OCI-LY3 (cell line): Measurements from ENCODE around the gene HSPG2.

Source experiments
- H2AFZ ChIP-seq: fragments of 200-600, 300-600 bp; shearing (Covaris generic); 2 replicates; pipeline ENCODE4 v1.6.0; 2014; ENCODE audit warnings: antibody characterized with exemption, low read depth, low read length
- H3K27ac ChIP-seq: fragments of 200-600, 300-600 bp; sonication (generic); 2 replicates; pipeline ENCODE4 v1.5.1; 2014; ENCODE audit warnings: mild to moderate bottlenecking, low read length, moderate library complexity, mixed read lengths
- H3K27me3 ChIP-seq: fragments of 200-600, 300-600 bp; sonication (generic); 2 replicates; pipeline ENCODE4 v1.6.1; 2014; ENCODE audit warnings: low read depth, low read length, mixed read lengths
- H3K36me3 ChIP-seq: fragments of 200-600, 300-600 bp; sonication (generic); replicated peaks from 2 replicates; pipeline ENCODE3; 2014; ENCODE audit warnings: low read depth, low read length, mixed read lengths
- H3K4me1 ChIP-seq: fragments of 300-600, 200-600 bp; sonication (generic); 2 replicates; pipeline ENCODE4 v1.6.1; 2014; ENCODE audit warnings: low read length, mixed read lengths
- H3K4me2 ChIP-seq: fragments of 200-600, 300-600 bp; sonication (generic); 2 replicates; pipeline ENCODE4 v1.6.1; 2014; ENCODE audit warnings: low read length, mixed read lengths
- H3K4me3 ChIP-seq: fragments of 300-600, 200-600 bp; sonication (generic); 2 replicates; pipeline ENCODE4 v1.5.1; 2014; ENCODE audit warnings: antibody characterized with exemption, mild to moderate bottlenecking, low read length, moderate library complexity
- H3K79me2 ChIP-seq: fragments of 300-600, 200-600 bp; shearing (Covaris generic); 2 replicates; pipeline ENCODE4 v1.6.1; 2014; ENCODE audit warnings: mild to moderate bottlenecking, low read length, mixed read lengths
- H3K9ac ChIP-seq: fragments of 300-600, 200-600 bp; shearing (Covaris generic); 2 replicates; pipeline ENCODE4 v1.6.0; 2014; ENCODE audit warnings: mild to moderate bottlenecking, low read length, moderate library complexity
- H3K9me3 ChIP-seq: fragments of 200-600, 300-600 bp; shearing (Covaris generic); 2 replicates; pipeline ENCODE4 v1.6.1; 2014; ENCODE audit warnings: low read length, mixed read lengths; ENCODE audit not compliant: insufficient read depth
- H4K20me1 ChIP-seq: fragments of 200-600, 300-600 bp; sonication (generic); 2 replicates; pipeline ENCODE4 v1.6.1; 2016; ENCODE audit warnings: low read length, mixed read lengths; ENCODE audit not compliant: insufficient read depth
- CTCF ChIP-seq: fragments of 200-600, 300-600 bp; sonication (generic); IDR thresholded peaks from 2 replicates; pipeline ENCODE4 v1.5.1; 2014; ENCODE audit warnings: antibody characterized with exemption, low read length, low read depth
- EZH2phosphoT487 ChIP-seq: fragments of 200-600 bp; shearing (Covaris generic); IDR thresholded peaks from 2 replicates; pipeline ENCODE4 v1.6.1; 2018; ENCODE audit warnings: antibody characterized with exemption, mixed run types, low read depth

Gene HSPG2

GRCh38 chr1:21935393-21935804 lies 1.7 kb downstream of the HSPG2 start:
- Histone ChIP-seq H3K79me2 (no peaks in the 10 kb centered on the region), H3K27ac (no peak overlapping the region), H3K9ac (no peak overlapping the region), H3K4me3 (no peak overlapping the region), H4K20me1 (no peaks in the 10 kb centered on the region), H3K4me1 (no peaks in the 10 kb centered on the region), H3K4me2 (no peak overlapping the region), H2AFZ (no peak overlapping the region), H3K9me3 (no peaks in the 10 kb centered on the region), H3K36me3 (no peaks in the 10 kb centered on the region), H3K27me3 (no peaks in the 10 kb centered on the region)
- TF ChIP-seq EZH2phosphoT487 (no peak), CTCF (no peak)

GRCh38 chr1:21933397-21934248 lies 3.5 kb downstream of the HSPG2 start:
- no peak for TF ChIP-seq EZH2phosphoT487
- TF ChIP-seq CTCF = no peak
- no peaks in the 10 kb centered on the region for H3K4me1 ChIP-seq
- H2AFZ ChIP-seq = no peak overlapping the region
- no peaks in the 10 kb centered on the region for H3K27me3 ChIP-seq
- H3K9me3 ChIP-seq = no peaks in the 10 kb centered on the region
- no peaks in the 10 kb centered on the region for H3K36me3 ChIP-seq
- H3K27ac ChIP-seq = no peak overlapping the region
- H3K4me3 ChIP-seq = no peak overlapping the region
- H3K9ac ChIP-seq = no peak overlapping the region
- H3K79me2 ChIP-seq = no peaks in the 10 kb centered on the region
- no peak overlapping the region for H3K4me2 ChIP-seq
- H4K20me1 ChIP-seq = no peaks in the 10 kb centered on the region

- Histone ChIP-seq H3K4me1 (no peaks in the 10 kb centered on the region), H3K9ac (no peak overlapping the region), H2AFZ (no peak overlapping the region), H3K4me3 (no peak overlapping the region), H3K36me3 (no peaks in the 10 kb centered on the region), H3K27me3 (no peaks in the 10 kb centered on the region), H3K79me2 (no peaks in the 10 kb centered on the region), H3K27ac (no peak overlapping the region), H3K9me3 (no peaks in the 10 kb centered on the region), H4K20me1 (no peaks in the 10 kb centered on the region), H3K4me2 (no peak overlapping the region)
- TF ChIP-seq CTCF = no peak
- TF ChIP-seq EZH2phosphoT487 = no peak
These were observed 5.0 kb downstream of the HSPG2 start for GRCh38 chr1:21932127-21932526.

- Histone ChIP-seq H3K27me3 (no peaks in the 10 kb centered on the region), H3K4me3 (no peak overlapping the region), H3K27ac (no peak overlapping the region), H4K20me1 (no peaks in the 10 kb centered on the region), H2AFZ (no peak overlapping the region), H3K36me3 (no peaks in the 10 kb centered on the region), H3K4me1 (no peaks in the 10 kb centered on the region), H3K9ac (no peak overlapping the region), H3K9me3 (no peaks in the 10 kb centered on the region), H3K79me2 (no peaks in the 10 kb centered on the region), H3K4me2 (no peak overlapping the region)
- TF ChIP-seq EZH2phosphoT487 = no peak
- no peak for TF ChIP-seq CTCF
These were observed 5.7 kb downstream of the HSPG2 start for GRCh38 chr1:21931171-21932093.
